HepG2 (cell line): ENCODE measurements around the gene KRTAP3-3. TPM values are rescaled to one million over a fixed set of nuclear protein-coding genes. Genes with fewer than 3 reads are reported as not detected.

Experiments used
- HNF1A ChIP-seq, 2 experiments: sonication (generic) in 1 of 2; formaldehyde crosslinking in 1 of 2; IDR thresholded peaks; 2 replicates each; pipeline versions ENCODE4 v1.4.0 to v1.6.1; 2016 to 2020; ENCODE audit warnings: borderline replicate concordance in 1 of 2, low read depth in 1 of 2, mild to moderate bottlenecking in 1 of 2, missing genetic modification reagents in 1 of 2
- PRPF4 ChIP-seq: fragments of 200-400 bp; formaldehyde crosslinking; IDR thresholded peaks from 2 replicates; pipeline ENCODE4 v1.6.1; 2016; ENCODE audit warnings: low read length, low read depth; ENCODE audit not compliant: poor library complexity, severe bottlenecking
- SOX5 ChIP-seq: IDR thresholded peaks from 2 replicates; pipeline ENCODE4 v1.6.1; 2016; ENCODE audit warnings: borderline replicate concordance
- ZMAT5 ChIP-seq: sonication (generic); formaldehyde crosslinking; IDR thresholded peaks from 2 replicates; pipeline ENCODE4 v1.5.0; 2020; ENCODE audit warnings: mild to moderate bottlenecking, low read depth, missing genetic modification reagents, borderline replicate concordance
- polyA plus RNA-seq, 8 experiments: library from polyadenylated mRNA; depleted of rRNA in 3 of 8; stranded (reverse) in 7 of 8; unstranded in 1 of 8; fragments of >200 nt; fragmentation: Illumina TruSeq in 4 of 8; extraction: Trizol in 4 of 8; gene quantifications; 2 replicates each; pipeline versions ENCODE4 v1.2.1 to v1.2.3, GENCODE V29; 2011 to 2016; ENCODE audit warnings: low read depth in 4 of 8, missing spikeins in 1 of 8, mixed read lengths in 1 of 8; ENCODE audit not compliant: insufficient read depth in 1 of 8
- total RNA-seq, 5 experiments: library from RNA; depleted of rRNA; stranded (reverse); fragments of >200 nt; fragmentation: Illumina TruSeq; extraction: Trizol; gene quantifications; 2 replicates each; pipeline ENCODE4 v1.2.3, GENCODE V29; 2016; ENCODE audit warnings: low read depth in 1 of 5
- TF ChIP-seq, protein P1 (sequence below): sonication (generic); formaldehyde crosslinking; IDR thresholded peaks from 2 replicates; pipeline ENCODE4 v1.4.0; 2020; ENCODE audit warnings: missing genetic modification reagents
- TF ChIP-seq, protein P2 (sequence below): IDR thresholded peaks from 2 replicates; pipeline ENCODE4 v1.4.0; 2020; ENCODE audit warnings: mild to moderate bottlenecking, missing genetic modification reagents

Gene KRTAP3-3
- total and polyA plus RNA-seq, 2 of the 13 experiments (the other 11 are each of a cell fraction or from before 2014, with no cell fraction given), result not detected

- TF ChIP-seq, protein P1, sequence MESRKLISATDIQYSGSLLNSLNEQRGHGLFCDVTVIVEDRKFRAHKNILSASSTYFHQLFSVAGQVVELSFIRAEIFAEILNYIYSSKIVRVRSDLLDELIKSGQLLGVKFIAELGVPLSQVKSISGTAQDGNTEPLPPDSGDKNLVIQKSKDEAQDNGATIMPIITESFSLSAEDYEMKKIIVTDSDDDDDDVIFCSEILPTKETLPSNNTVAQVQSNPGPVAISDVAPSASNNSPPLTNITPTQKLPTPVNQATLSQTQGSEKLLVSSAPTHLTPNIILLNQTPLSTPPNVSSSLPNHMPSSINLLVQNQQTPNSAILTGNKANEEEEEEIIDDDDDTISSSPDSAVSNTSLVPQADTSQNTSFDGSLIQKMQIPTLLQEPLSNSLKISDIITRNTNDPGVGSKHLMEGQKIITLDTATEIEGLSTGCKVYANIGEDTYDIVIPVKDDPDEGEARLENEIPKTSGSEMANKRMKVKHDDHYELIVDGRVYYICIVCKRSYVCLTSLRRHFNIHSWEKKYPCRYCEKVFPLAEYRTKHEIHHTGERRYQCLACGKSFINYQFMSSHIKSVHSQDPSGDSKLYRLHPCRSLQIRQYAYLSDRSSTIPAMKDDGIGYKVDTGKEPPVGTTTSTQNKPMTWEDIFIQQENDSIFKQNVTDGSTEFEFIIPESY (CRISPR knock-in tag), result peak; percentile 94
- TF ChIP-seq ZMAT5 (CRISPR knock-in tag), result no peak
- TF ChIP-seq HNF1A (IDR thresholded peaks at IDR 0.05; ENCODE audit: low read depth), result no peak
- peak; percentile 34; the same call in 1 of the 2 replicates for TF ChIP-seq HNF1A (CRISPR knock-in tag; IDR thresholded peaks at IDR 0.05; ENCODE audit: borderline replicate concordance)
- peak; percentile 57 for TF ChIP-seq PRPF4
- peak; percentile 82; the same call in 1 of the 2 replicates for TF ChIP-seq SOX5 (CRISPR knock-in tag)
- TF ChIP-seq, protein P2, sequence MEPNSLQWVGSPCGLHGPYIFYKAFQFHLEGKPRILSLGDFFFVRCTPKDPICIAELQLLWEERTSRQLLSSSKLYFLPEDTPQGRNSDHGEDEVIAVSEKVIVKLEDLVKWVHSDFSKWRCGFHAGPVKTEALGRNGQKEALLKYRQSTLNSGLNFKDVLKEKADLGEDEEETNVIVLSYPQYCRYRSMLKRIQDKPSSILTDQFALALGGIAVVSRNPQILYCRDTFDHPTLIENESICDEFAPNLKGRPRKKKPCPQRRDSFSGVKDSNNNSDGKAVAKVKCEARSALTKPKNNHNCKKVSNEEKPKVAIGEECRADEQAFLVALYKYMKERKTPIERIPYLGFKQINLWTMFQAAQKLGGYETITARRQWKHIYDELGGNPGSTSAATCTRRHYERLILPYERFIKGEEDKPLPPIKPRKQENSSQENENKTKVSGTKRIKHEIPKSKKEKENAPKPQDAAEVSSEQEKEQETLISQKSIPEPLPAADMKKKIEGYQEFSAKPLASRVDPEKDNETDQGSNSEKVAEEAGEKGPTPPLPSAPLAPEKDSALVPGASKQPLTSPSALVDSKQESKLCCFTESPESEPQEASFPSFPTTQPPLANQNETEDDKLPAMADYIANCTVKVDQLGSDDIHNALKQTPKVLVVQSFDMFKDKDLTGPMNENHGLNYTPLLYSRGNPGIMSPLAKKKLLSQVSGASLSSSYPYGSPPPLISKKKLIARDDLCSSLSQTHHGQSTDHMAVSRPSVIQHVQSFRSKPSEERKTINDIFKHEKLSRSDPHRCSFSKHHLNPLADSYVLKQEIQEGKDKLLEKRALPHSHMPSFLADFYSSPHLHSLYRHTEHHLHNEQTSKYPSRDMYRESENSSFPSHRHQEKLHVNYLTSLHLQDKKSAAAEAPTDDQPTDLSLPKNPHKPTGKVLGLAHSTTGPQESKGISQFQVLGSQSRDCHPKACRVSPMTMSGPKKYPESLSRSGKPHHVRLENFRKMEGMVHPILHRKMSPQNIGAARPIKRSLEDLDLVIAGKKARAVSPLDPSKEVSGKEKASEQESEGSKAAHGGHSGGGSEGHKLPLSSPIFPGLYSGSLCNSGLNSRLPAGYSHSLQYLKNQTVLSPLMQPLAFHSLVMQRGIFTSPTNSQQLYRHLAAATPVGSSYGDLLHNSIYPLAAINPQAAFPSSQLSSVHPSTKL (CRISPR knock-in tag), result 0 out of 2 replicates have a peak, but pooled peaks have one; percentile 14
These were observed 48.5 kb downstream of the KRTAP3-3 start (continued) for GRCh38 chr17:40945414-40945813.
